Measurements from ENCODE around the gene SLC22A5. TPM values are rescaled to one million over a fixed set of nuclear protein-coding genes. Genes with fewer than 3 reads are reported as not detected.
"Not testable (repeated sequence)": the region's sequence is repeated elsewhere in the genome, so short reads cannot be mapped to it uniquely, and the experiment has no call there.

Gene SLC22A5
- total and polyA plus RNA-seq, 2 donors (not counting 3 experiments of a cell fraction or from before 2014, with no cell fraction given), result 3.6 to 9.3 TPM

DNA sequence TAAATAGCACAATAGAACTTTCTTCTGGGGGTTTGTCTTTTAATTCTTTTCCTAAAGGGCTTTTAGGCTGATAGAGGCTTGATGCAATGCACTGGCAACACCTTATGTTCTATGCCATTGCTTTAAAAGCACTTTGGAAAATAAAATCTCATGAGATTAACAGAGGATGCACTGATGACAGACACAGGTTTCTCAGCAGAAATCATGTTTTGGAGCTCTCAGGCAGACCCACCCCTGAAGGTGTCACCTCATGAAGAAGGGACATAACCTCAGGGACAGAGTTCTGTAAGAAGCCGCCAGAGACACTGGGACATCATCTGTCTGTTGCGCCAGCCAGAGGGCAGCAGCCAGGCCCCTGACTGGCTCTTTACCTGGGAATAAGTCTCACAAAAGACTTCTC lies 27.7 kb downstream of the SLC22A5 start:
- Histone ChIP-seq H3K4me3 (replicated peaks in 1 of 3; ENCODE audit: insufficient read depth in 1 of 3, low read depth in 1 of 3, low read length in 3 of 3) (no peak overlapping the region), H4K20me1 (replicated peaks; ENCODE audit: control insufficient read depth, extremely low read depth, insufficient read depth, low read length) (no peaks in the 10 kb centered on the region), H3K27ac (ENCODE audit: insufficient read depth, low read depth, low read length) (no peak overlapping the region), H3K9me1 (replicated peaks; ENCODE audit: control insufficient read depth, extremely low read depth, insufficient read depth, low read length) (no peaks in the 10 kb centered on the region), H3K36me3 (ENCODE audit: control insufficient read depth in 2 of 2, extremely low read depth in 1 of 2, insufficient read depth in 2 of 2, low read length in 2 of 2) (no peaks in the 10 kb centered on the region), H3K9me3 (replicated peaks; ENCODE audit: control insufficient read depth, insufficient read depth, low read length) (no peaks in the 10 kb centered on the region), H3K79me2 (ENCODE audit: control insufficient read depth, insufficient read depth, low read length) (no peaks in the 10 kb centered on the region), H3K4me2 (ENCODE audit: insufficient read depth, low read length) (no peak overlapping the region), H3K4me1 (ENCODE audit: control insufficient read depth, extremely low read depth, insufficient read depth, low read length) (no peaks in the 10 kb centered on the region), H2AFZ (ENCODE audit: low read depth, low read length) (no peak overlapping the region), H3K9ac (replicated peaks; ENCODE audit: extremely low read depth, insufficient read depth, low read length) (no peak overlapping the region), H3K27me3 (ENCODE audit: control insufficient read depth in 2 of 2, insufficient read depth in 2 of 2, low read length in 2 of 2) (no peaks in the 10 kb centered on the region)
- no peak for FAIRE-seq
- DNase-seq (ENCODE audit: low read depth, low spot score), result no peak
- no TSS peak for BruUV-seq (replicated peaks)
- TF ChIP-seq, protein P1, sequence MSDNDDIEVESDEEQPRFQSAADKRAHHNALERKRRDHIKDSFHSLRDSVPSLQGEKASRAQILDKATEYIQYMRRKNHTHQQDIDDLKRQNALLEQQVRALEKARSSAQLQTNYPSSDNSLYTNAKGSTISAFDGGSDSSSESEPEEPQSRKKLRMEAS (IDR thresholded peaks at IDR 0.05; ENCODE audit: insufficient read depth, insufficient read length), result no peak
- TF ChIP-seq POLR2AphosphoS5 (IDR thresholded peaks at IDR 0.05; ENCODE audit: insufficient read depth, low read depth, low read length) (no peak), GATA2 (IDR thresholded peaks at IDR 0.05; ENCODE audit: insufficient read depth, insufficient read length, low read depth, low read length) (no peak), FOS (IDR thresholded peaks at IDR 0.05; ENCODE audit: borderline replicate concordance, insufficient read depth, low read length) (no peak), POLR2A (IDR thresholded peaks at IDR 0.05; ENCODE audit: low read depth, low read length) (no peak), JUN (IDR thresholded peaks at IDR 0.05; ENCODE audit: borderline replicate concordance, insufficient read depth, insufficient read length, low read depth) (no peak), EZH2 (IDR thresholded peaks at IDR 0.05; ENCODE audit: borderline replicate concordance, low read depth, low read length, severe bottlenecking) (no peak), MYC (IDR thresholded peaks at IDR 0.05; ENCODE audit: low read depth, low read length) (no peak)
- TF ChIP-seq, protein P2, sequence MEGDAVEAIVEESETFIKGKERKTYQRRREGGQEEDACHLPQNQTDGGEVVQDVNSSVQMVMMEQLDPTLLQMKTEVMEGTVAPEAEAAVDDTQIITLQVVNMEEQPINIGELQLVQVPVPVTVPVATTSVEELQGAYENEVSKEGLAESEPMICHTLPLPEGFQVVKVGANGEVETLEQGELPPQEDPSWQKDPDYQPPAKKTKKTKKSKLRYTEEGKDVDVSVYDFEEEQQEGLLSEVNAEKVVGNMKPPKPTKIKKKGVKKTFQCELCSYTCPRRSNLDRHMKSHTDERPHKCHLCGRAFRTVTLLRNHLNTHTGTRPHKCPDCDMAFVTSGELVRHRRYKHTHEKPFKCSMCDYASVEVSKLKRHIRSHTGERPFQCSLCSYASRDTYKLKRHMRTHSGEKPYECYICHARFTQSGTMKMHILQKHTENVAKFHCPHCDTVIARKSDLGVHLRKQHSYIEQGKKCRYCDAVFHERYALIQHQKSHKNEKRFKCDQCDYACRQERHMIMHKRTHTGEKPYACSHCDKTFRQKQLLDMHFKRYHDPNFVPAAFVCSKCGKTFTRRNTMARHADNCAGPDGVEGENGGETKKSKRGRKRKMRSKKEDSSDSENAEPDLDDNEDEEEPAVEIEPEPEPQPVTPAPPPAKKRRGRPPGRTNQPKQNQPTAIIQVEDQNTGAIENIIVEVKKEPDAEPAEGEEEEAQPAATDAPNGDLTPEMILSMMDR (IDR thresholded peaks at IDR 0.05; ENCODE audit: extremely low read depth in 1 of 2, insufficient read depth in 1 of 2, low read depth in 1 of 2, low read length in 2 of 2), result no peak
- dilution Hi-C loops (cut with MboI; ENCODE audit: extremely low pct_ligation_motif_present, low sequenced_read_pairs), result no loop called here
- ChIA-PET POLR2A (no interaction called here), CTCF (no interaction called here)
- intact Hi-C loops (cut with micrococcal nuclease), result no loop called here

DNA sequence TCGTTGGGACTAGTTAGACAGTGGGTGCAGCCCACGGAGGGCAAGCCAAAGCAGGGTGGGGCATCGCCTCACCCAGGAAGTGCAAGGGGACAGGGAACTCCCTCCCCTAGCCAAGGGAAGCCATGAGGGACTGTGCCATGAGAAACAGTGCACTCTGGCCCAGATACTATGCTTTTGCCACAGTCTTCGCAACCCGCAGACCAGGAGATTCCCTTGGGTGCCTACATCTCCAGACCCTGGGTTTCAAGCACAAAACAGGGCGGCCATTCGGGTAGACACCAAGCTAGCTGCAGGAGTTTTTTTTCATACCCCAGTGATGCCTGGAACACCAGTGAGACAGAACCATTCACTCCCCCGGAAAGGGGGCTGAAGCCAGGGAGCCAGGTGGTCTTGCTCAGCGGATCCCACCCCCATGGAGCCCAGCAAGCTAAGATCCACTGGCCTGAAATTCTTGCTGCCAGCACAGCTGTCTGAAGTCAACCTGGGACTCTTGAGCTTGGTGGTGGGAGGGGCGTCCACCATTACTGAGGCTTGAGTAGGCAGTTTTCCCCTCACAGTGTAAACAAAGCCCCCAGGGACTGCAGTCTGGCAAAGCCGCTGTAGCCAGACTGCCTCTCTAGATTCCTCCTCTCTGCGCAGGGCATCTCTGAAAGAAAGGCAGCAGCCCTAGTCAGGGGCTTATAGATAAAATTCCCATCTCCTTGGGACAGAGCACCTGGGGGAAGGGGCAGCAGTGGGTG lies 28.6 kb downstream of the SLC22A5 start:
- H3K4me2 ChIP-seq (ENCODE audit: insufficient read depth, low read length); dilution Hi-C loops (cut with MboI; ENCODE audit: extremely low pct_ligation_motif_present, low sequenced_read_pairs); DNase-seq (ENCODE audit: low read depth, low spot score); BruUV-seq (replicated peaks); H3K27me3 ChIP-seq (ENCODE audit: control insufficient read depth in 2 of 2, insufficient read depth in 2 of 2, low read length in 2 of 2); H3K4me3 ChIP-seq (replicated peaks in 1 of 3; ENCODE audit: insufficient read depth in 1 of 3, low read depth in 1 of 3, low read length in 3 of 3); intact Hi-C loops (cut with micrococcal nuclease); H3K9me3 ChIP-seq (replicated peaks; ENCODE audit: control insufficient read depth, insufficient read depth, low read length); H3K36me3 ChIP-seq (ENCODE audit: control insufficient read depth in 2 of 2, extremely low read depth in 1 of 2, insufficient read depth in 2 of 2, low read length in 2 of 2); POLR2A ChIA-PET; H3K4me1 ChIP-seq (ENCODE audit: control insufficient read depth, extremely low read depth, insufficient read depth, low read length); H3K27ac ChIP-seq (ENCODE audit: insufficient read depth, low read depth, low read length); H2AFZ ChIP-seq (ENCODE audit: low read depth, low read length); H3K9ac ChIP-seq (replicated peaks; ENCODE audit: extremely low read depth, insufficient read depth, low read length); H3K9me1 ChIP-seq (replicated peaks; ENCODE audit: control insufficient read depth, extremely low read depth, insufficient read depth, low read length); CTCF ChIA-PET; H3K79me2 ChIP-seq (ENCODE audit: control insufficient read depth, insufficient read depth, low read length); H4K20me1 ChIP-seq (replicated peaks; ENCODE audit: control insufficient read depth, extremely low read depth, insufficient read depth, low read length); FAIRE-seq: not testable (repeated sequence)

DNA sequence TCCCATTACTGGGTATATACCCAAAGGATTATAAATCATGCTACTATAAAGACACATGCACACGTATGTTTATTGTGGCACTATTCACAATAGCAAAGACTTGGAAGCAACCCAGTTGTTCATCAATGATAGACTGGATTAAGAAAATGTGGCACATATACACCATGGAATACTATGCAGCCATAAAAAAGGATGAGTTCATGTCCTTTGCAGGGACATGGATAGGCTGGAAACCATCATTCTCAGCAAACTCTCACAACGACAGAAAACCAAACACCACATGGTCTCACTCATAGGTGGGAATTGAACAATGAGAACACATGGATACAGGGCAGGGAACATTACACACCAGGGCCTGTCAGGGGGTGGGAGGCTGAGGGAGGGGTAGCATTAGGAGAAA lies 34.5 kb downstream of the SLC22A5 start:
- POLR2A ChIA-PET; FAIRE-seq; BruUV-seq (replicated peaks); H3K36me3 ChIP-seq (ENCODE audit: control insufficient read depth in 2 of 2, extremely low read depth in 1 of 2, insufficient read depth in 2 of 2, low read length in 2 of 2); H3K9ac ChIP-seq (replicated peaks; ENCODE audit: extremely low read depth, insufficient read depth, low read length); H3K27me3 ChIP-seq (ENCODE audit: control insufficient read depth in 2 of 2, insufficient read depth in 2 of 2, low read length in 2 of 2); H3K4me1 ChIP-seq (ENCODE audit: control insufficient read depth, extremely low read depth, insufficient read depth, low read length); CTCF ChIA-PET; H3K27ac ChIP-seq (ENCODE audit: insufficient read depth, low read depth, low read length); intact Hi-C loops (cut with micrococcal nuclease); H3K4me2 ChIP-seq (ENCODE audit: insufficient read depth, low read length); H3K9me3 ChIP-seq (replicated peaks; ENCODE audit: control insufficient read depth, insufficient read depth, low read length); H2AFZ ChIP-seq (ENCODE audit: low read depth, low read length); H4K20me1 ChIP-seq (replicated peaks; ENCODE audit: control insufficient read depth, extremely low read depth, insufficient read depth, low read length); dilution Hi-C loops (cut with MboI; ENCODE audit: extremely low pct_ligation_motif_present, low sequenced_read_pairs); DNase-seq (ENCODE audit: low read depth, low spot score); H3K4me3 ChIP-seq (replicated peaks in 1 of 3; ENCODE audit: insufficient read depth in 1 of 3, low read depth in 1 of 3, low read length in 3 of 3); H3K79me2 ChIP-seq (ENCODE audit: control insufficient read depth, insufficient read depth, low read length); H3K9me1 ChIP-seq (replicated peaks; ENCODE audit: control insufficient read depth, extremely low read depth, insufficient read depth, low read length): not testable (repeated sequence)
